ENCODE results near the gene LSM12.

DNA sequence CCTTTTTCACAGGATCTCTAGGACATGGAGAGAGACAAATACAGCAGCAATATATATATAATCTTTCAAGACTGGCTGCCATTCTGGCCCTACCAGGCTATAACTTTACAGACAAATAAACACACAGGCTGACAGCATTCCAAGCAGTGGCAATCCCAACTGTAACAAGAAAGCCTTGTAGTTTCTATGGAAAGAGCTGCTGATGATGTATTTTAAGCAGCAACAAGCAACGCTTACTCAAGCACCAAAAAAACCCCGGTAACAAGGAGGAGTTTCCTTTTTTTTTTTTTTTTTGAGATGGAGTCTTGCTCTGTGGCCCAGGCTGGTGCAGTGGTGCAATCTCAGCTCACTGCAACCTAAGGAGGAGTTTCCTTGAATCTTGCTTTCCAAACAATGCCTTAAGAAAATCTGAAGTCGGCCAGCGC lies 23.2 kb downstream of the LSM12 start:
- TF ChIP-seq, protein P1, sequence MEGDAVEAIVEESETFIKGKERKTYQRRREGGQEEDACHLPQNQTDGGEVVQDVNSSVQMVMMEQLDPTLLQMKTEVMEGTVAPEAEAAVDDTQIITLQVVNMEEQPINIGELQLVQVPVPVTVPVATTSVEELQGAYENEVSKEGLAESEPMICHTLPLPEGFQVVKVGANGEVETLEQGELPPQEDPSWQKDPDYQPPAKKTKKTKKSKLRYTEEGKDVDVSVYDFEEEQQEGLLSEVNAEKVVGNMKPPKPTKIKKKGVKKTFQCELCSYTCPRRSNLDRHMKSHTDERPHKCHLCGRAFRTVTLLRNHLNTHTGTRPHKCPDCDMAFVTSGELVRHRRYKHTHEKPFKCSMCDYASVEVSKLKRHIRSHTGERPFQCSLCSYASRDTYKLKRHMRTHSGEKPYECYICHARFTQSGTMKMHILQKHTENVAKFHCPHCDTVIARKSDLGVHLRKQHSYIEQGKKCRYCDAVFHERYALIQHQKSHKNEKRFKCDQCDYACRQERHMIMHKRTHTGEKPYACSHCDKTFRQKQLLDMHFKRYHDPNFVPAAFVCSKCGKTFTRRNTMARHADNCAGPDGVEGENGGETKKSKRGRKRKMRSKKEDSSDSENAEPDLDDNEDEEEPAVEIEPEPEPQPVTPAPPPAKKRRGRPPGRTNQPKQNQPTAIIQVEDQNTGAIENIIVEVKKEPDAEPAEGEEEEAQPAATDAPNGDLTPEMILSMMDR (IDR thresholded peaks at IDR 0.05; ENCODE audit: low read length), result no peak
- TF ChIP-seq EZH2 (IDR thresholded peaks at IDR 0.05; ENCODE audit: borderline replicate concordance, low read length), result no peak

Data from OCI-LY1 (cell line).